Brain microvascular endothelial cell (primary cell): Measurements from ENCODE around the gene DGKG.

Source experiments
- DNase-seq: peaks from one replicate; pipeline ENCODE4 v3.0.0-alpha.2; 2020
- H3K27ac ChIP-seq: fragments of 250-450 bp; sonication (Bioruptor Pico); 2 replicates; pipeline ENCODE4 v1.5.1; 2020; ENCODE audit warnings: mild to moderate bottlenecking, moderate library complexity
- H3K27me3 ChIP-seq: fragments of 250-450 bp; sonication (Bioruptor Pico); replicated peaks from 2 replicates; pipeline ENCODE4 v1.5.1; 2020; ENCODE audit warnings: mild to moderate bottlenecking
- H3K36me3 ChIP-seq: fragments of 250-450 bp; sonication (Bioruptor Pico); replicated peaks from 2 replicates; pipeline ENCODE4 v1.5.1; 2020; ENCODE audit warnings: mild to moderate bottlenecking
- H3K4me3 ChIP-seq: 2 replicates; pipeline ENCODE4 v1.5.1; 2011; ENCODE audit warnings: low read depth, mild to moderate bottlenecking, control low read depth, low read length, moderate library complexity
- CTCF ChIP-seq: IDR thresholded peaks from 2 replicates; pipeline ENCODE4 v1.5.1; 2011; ENCODE audit warnings: low read depth, mild to moderate bottlenecking, moderate library complexity, low read length, control low read depth, inconsistent platforms; ENCODE audit errors: missing control alignments
- in situ Hi-C: cut with HindIII; loops from 2 replicates; pipeline ENCODE4 v1.10.0; 2017; ENCODE audit warnings: low sequenced_read_pairs, low pct_ligation_motif_present

The DGKG gene

GRCh38 chr3:186152361-186152798, 209.7 kb downstream of the DGKG start:
- in situ Hi-C loops, result no loop called here
- no peak for DNase-seq
- Histone ChIP-seq H3K4me3 (no peak overlapping the region), H3K27me3 (no peaks in the 10 kb centered on the region), H3K27ac (no peak overlapping the region), H3K36me3 (no peaks in the 10 kb centered on the region)
- no peak for TF ChIP-seq CTCF

GRCh38 chr3:186151077-186151971, 210.7 kb downstream of the DGKG start:
- Histone ChIP-seq H3K27me3 (no peaks in the 10 kb centered on the region), H3K27ac (no peak overlapping the region), H3K4me3 (no peak overlapping the region), H3K36me3 (no peaks in the 10 kb centered on the region)
- in situ Hi-C loops, result no loop called here
- no peak for TF ChIP-seq CTCF
- DNase-seq, result no peak

- in situ Hi-C loops, result no loop called here
- Histone ChIP-seq H3K27me3 (no peaks in the 10 kb centered on the region), H3K4me3 (no peak overlapping the region), H3K27ac (no peak overlapping the region), H3K36me3 (no peaks in the 10 kb centered on the region)
- no peak for DNase-seq
- TF ChIP-seq CTCF, result no peak
These were observed 211.8 kb downstream of the DGKG start for GRCh38 chr3:186150041-186150830.

- no peak for DNase-seq
- no peaks in the 10 kb centered on the region for H3K36me3 ChIP-seq
- H3K4me3 ChIP-seq, result no peak overlapping the region
- H3K27ac ChIP-seq, result no peak overlapping the region
- no peaks in the 10 kb centered on the region for H3K27me3 ChIP-seq
- in situ Hi-C loops, result no loop called here
- no peak for TF ChIP-seq CTCF
These were observed 212.6 kb downstream of the DGKG start for GRCh38 chr3:186149319-186149960.

- Histone ChIP-seq H3K27ac (no peak overlapping the region), H3K4me3 (no peak overlapping the region), H3K36me3 (no peaks in the 10 kb centered on the region), H3K27me3 (no peaks in the 10 kb centered on the region)
- no peak for DNase-seq
- in situ Hi-C loops, result no loop called here
- TF ChIP-seq CTCF, result no peak
These were observed 217.8 kb downstream of the DGKG start for GRCh38 chr3:186144257-186144656.
